HG03378 (cell line): ENCODE results near the gene AKNAD1.
"Not testable (repeated sequence)": the region's sequence is repeated elsewhere in the genome, so short reads cannot be mapped to it uniquely, and the experiment has no call there.

Experiments used
- ATAC-seq: cut with Tn5 transposase; IDR thresholded peaks from one replicate; pipeline ENCODE4 v1.9.1; 2021; ENCODE audit warnings: mild to moderate bottlenecking, moderate library complexity; ENCODE audit not compliant: unreplicated experiment

AKNAD1 gene, protein sequence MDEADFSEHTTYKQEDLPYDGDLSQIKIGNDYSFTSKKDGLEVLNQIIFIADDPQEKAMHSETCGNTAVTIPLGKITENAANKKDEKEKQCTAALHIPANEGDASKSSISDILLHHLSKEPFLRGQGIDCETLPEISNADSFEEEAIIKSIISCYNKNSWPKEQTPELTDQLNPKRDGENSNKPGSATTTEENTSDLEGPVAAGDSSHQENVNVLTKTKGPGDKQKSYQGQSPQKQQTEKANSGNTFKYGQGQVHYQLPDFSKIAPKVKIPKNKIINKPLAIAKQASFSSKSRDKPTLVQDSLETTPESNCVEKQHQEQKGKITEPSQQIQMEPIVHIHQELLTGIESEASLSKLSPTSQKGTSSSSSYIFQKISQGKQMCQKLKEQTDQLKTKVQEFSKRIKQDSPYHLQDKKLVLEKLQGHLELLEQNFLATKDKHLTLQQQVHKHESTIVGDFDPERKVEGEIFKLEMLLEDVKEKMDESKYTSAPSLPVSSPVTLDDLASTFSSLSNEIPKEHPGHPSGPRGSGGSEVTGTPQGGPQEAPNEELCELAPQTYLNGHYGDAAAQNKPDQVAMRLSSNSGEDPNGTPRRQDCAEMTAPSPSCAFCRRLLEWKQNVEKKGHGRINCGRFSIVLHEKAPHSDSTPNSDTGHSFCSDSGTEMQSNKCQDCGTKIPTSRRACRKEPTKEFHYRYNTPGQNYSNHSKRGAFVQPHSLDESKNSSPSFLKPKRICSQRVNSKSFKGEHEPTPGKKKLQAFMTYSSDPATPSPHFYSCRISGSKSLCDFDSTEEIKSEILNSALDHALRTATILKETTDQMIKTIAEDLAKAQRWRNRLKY

DNA sequence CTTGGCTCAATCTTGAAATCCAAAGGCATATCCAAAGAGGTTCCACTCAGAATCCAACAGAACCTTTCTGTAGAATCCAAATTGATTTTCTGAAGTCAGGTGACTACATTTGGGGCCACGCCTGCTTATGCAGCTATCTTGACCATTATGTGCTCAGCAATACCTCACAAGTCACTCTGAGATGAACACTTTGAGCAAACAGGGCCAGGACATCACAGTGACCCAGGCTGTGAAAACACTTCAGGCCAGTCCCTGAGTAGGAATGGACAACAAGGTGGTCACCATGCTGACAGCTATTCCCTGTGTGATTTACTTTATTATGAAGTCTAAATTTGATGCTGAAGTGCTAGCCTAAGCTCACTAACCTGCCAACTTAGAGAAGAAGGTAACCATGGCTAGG is at the start of gene AKNAD1:
Gene AKNAD1 (minus strand): TSS at position 101 of the 400 bp plus-strand sequence. CDS start 4,430 bp downstream, outside the sequence.
- ATAC-seq: no peak

DNA sequence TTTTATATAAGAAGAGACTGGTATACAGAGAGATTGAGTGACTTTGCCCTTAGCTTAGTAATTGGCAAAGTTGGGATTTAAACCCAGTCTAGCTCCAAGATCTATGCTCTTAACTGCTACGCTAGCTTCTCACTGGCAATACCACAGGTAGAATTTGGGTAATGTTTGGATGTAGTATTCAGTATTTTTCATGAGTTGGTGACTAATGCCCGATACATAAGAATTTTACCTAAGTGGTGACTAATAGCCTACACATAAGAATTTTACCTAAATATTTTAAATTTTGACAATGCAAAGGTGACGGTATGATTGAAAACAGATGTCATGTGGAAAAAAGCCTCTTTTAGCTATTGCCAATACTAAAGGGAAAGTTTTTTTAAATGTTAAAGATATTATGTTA is 44.2 kb upstream of the AKNAD1 start:
- no peak for ATAC-seq

DNA sequence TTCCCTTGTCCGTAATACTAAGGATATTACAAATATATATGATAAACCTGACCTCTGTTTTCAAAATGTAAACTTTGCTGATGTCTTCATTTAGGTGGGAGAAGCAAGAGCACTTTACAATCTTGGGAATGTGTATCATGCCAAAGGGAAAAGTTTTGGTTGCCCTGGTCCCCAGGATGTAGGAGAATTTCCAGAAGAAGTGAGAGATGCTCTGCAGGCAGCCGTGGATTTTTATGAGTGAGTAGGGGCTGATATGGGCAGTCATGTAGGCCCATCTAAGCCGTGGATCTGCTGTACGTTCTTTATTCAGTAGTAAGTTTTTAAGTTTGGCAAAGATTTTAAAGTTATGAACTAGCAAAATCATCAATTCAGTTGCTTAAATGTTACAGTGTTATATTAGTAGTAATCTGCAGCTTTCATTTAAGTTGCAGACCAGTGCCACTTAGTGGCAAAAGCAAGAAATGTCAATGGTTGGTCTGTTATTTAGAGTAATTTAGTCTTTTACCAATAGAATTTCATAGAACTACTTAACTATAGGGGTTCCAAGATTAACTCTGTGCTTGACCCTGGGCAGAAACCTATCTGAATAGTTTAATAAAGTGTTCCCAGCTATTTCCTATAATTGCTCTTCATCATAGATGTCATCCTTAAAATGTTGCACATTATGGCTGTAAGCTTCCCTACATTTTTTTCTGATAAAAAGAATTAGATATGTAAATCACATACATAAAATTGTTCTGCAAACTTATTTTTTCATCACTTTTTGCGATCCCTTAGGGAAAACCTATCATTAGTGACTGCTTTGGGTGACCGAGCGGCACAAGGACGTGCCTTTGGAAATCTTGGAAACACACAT is 41.2 kb upstream of the AKNAD1 start:
- no peak for ATAC-seq

DNA sequence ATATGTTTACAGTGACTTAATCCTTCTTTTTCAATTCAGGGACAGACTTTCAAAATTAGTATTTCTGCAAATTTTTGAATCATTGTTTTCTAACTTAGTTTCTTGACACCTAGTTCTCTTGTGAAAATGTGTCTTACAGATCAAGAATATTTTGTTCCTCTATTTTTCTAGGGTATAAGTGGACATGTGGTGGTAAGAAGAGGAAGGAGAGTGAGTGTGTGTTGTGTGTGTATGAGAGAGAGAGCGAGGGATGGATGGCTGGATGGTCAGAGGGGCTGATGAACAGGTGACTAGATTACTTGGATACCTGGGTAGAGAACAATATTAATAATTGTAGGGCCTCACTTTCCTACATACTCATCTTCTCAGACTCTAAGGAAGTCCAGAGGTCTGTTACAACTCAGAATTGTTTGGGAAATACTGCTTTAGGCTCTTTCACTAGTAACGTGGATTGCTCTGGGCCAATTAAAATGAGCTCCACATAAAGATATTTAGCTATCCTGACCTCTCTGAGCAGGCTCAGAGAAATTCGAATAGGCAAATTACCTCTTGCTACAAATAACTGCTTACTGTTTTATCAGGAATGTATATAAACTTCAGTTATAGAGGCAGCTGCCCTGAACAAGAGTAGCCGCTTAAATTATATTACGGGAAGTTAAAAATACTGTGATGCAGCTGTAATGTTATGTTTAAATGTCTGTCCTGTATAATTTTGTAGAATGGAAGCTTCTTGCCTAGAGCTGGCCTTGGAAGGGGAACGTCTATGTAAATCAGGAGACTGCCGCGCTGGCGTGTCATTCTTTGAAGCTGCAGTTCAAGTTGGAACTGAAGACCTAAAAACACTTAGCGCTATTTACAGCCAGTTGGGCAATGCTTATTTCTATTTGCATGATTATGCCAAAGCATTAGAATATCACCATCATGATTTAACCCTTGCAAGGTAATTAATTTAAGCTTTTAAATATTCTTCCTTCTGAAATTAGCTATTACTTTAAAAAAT is 39.6 kb upstream of the AKNAD1 start:
- ATAC-seq: no peak

DNA sequence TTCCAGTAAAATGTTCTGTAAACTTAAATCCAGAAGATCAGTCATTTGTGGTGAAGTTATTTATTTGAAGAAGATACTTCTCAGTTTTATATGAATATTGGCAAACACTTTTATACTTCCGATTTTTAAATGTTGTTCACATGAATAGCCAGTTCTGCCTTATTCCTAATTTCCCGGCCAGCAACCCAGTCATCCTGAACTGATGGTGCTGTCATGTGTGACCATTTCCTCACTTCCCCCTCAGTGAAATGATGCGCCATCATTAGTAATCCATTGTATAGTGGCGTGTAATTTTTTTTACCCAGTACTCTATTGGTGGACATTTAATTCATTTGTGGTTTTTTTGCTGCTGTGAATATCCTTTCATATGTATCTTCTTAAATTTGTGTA is 36.2 kb upstream of the AKNAD1 start:
- ATAC-seq: no peak

DNA sequence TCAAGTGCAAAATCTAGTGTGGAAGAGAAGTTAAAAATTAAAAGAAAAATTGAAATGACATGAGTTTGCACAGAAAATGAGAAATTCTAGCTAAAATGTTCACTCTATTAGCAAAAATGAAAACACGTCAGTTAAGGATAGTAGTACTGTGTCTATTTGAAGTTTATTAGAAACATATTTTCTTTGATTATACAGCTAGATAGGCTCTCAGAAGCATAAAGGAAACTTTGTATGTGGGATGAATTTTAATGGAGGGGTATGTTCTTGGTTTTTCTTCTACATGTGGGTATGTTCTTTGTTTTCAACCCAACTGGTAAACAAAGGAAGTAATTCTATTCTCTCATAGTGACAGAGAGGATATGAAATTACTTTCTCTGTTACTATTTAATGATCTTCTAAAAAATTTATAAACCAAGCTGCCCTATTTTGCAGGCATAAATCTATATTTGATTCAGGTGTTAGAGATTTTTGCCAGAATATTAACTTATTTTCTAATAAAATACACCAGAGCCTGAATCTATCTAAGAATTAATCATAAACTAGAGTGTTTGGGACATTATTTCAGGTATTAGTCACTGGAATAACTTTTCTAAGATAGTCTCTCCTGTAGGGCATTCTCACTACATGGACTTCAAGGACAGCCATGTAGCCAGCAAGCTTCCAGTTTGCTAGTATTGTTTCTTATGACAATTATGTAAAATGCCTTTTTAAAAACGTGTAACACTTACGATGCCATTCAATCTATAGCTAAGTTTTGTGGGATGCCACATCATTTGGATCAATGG is 35.7 kb upstream of the AKNAD1 start:
- ATAC-seq: no peak

DNA sequence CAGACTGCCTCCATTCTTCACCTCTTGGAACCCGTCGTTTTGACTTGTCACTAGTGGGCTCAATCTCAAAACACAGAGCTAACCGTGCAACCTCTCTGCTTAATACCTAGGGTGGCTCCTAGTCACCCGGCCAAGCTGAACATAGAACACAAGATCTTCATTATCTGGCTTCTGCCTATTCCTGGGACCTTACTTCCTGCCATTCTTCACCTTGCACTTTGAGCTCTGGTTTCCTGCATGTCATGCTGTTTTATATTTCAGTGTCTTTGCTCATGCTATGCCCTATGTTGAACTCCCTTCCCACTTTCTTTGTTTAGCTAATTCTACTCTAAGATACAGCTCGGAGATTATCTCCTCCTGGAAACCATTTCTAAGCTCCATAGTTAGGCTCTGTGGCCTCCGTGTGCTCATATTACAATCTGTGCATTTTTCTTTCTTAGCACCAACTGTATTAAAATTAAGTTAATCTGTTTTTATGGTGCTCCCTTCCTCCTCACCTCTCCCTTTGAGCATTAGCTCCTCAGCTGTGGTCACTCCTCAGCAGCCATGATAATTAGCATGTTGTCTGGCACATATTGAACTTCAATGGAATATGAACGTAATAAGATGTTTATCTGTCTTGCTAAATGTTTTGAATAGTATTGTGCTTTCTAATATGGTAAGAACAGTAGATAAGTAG is 33.0 kb upstream of the AKNAD1 start:
- ATAC-seq: no peak

DNA sequence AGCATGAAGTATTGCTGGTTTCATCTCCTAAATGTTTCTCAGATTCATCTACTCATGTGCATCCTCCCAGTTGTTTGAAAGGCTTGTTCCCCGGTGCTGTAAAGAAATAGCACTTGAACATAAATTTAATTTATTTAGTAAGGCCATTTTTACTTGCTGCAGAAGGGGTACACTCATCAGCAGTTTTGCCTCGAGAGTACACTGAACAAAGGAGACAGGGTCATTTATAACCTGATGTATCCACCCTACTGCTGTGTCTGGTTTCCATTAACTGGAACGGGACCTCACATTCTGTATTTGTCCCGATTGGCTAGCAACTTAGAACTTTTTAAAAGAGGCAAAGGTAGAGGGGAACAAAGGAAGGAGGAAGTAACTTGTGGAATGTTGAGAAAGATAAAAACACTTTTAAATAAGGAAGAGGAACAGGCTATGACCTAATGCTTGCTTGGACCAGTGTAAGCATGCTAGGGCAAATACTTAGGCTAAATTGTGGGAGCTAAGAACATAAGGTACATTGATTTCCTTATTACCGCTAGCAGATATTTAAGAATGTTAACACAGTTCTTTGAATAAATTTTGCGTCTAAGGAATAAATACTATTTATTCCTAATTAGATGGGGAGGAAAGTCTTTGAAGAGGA is 32.2 kb upstream of the AKNAD1 start:
- not testable (repeated sequence) for ATAC-seq

DNA sequence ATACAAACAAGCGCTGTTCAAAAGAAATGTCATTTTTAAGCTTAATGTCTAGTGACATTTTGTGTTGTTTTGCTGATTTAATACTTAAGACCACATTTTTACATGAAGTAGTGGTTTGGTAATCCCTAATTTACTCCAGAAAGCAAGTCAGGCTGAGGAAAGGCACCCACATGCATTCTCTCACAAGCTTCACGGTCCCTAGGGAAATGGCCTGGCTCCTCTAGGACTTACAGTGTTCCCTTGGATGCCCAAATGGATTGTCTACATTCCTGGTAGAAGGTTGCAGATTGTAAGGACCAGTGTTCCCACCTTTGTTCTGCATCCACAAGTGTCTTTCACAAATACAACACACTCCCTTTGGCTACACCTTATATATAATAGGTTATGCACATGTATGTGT is 29.4 kb upstream of the AKNAD1 start:
- no peak for ATAC-seq

DNA sequence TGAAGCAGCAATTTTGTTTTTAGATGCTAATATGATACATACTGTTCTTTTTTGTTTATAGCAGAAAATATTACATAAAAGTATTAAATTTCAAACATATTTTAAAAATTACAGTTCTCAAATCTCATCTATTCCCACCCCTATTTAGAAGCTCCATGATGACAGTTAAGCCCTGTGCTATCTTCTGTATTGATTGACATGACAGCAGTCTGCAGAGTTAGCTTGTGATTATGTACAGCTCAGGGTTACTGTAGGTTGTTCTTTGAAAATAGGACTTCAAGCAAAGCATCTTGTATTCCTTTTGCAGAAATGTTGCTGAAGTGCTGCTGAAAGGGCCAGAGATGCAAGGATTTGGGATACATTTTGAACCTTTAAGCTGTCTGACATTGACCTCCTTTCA is 28.1 kb upstream of the AKNAD1 start:
- ATAC-seq: no peak

DNA sequence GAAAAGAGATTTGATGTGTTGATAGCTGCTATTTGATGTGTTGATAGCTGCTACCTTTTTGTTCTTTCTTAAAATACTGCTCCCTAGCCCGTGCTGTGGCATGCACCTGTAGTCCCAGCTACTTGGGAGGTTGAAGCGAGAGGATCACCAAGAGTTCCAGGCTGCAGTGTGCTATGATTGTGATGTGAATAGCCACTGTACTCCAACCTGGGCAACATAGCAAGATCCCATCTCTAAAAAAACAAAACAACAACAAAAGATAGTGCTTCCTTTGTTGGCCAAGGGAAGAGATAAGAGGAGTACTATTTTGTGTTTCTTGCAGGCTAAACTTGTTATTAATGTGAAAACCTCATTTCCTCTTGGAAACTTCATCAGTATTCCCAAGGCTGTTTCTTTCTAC is 25.9 kb upstream of the AKNAD1 start:
- no peak for ATAC-seq

DNA sequence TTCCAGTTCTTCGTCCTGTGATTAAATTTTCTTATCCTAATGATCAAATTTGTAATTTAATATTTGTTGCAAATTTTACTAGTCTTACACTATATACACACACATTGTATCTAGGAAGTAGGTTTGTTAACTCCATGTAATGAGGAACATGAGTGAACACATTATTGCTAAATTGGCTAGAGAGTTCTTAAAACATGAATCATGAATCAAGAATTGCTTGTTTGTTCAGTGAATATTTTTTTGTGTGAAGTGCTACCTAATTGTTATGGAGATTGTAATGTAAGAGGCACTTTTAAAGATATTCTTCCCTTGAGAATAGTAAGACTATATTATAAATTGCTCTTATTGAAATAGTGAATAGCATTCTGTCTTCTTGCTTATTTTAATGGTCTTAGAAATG is 24.5 kb upstream of the AKNAD1 start:
- ATAC-seq: no peak

DNA sequence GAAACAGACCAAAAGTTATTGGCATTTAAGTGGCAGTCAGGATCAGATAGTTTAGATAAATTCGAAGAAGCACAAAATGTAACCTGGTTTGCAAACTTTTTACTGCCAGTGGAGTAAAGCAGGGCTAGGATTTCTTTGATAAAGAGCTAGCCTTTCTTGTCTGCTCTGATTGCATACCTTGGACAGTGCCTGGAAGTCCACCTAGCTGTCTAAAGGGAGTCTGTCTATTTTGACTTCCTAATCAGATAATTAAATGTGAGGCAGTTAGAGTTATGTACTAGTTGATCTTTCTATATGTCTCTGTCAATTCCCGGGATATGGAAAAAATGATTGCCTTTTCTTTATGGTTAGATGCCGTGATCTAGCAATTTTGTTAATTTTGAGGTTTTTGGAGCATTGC is 24.0 kb upstream of the AKNAD1 start:
- ATAC-seq: no peak

DNA sequence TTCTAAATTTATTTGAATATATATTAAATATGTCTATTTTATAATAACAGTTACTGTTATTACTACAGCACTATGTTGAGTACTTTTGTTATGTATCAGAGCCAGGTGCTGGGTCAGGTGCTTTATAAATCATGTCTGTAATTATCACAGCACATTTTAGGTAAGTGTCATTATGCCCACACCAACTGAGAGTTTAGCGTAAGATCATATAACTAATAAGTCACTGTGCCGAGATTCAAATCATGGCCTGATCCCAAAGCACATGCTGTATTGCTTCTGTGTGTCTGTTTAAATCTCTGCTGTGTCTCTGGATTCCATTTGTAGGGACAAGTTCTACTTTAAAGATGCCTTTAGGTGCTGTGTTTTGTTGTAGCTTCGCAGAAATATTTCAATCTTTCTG is 21.8 kb upstream of the AKNAD1 start:
- no peak for ATAC-seq

DNA sequence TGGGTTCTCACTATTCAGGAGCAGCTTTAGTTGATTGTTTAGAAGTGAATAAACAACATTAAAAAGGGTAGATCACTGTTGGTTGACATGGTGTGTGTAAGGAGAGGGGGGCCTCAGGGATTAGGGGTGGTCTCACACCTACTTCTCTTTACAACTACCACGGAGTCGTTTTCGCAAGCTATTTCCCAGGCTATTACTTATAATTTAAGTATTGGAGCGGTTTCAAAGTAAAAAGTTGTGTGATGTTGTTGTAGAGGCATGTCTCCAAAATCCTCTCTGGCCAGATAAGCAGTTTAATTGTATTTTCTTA is 21.2 kb upstream of the AKNAD1 start:
- ATAC-seq: no peak

DNA sequence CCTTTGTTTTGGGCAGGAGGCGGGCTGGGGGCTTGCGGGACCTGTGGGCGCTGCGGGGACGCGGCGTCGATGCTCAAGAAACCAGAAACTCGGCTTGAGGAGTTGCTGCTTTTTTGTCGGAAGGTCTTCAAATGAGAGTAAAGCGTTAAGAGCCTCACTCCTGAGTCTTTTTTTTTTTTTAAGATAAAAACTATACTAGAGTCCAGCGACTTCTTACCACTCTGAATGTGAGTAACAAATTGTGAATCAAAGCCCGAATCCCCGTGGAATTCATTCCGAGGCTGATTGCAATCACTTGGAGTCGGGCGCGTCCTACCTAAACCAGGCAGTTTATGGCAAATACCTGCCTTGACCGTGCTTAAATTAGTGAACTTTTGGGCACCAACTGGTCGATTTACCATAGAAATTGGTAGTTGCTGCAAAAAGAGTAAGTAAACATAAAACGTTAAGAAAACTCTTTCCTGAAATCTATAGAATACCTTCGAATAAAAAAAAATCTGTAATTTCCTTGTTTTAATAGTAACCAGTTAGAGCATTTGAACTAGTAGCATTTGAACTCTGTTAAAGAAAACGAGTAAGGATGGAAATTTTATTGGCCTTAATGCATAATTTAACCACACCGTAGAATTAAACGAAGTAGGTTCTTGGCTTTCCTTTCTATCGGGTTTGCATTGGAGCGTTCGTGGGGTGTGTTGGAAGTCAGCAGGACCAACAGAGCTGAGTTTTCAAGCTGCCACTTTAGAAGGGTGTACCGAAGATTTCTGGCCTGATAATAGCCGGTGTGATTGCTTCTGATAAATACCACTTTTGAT is 20.7 kb upstream of the AKNAD1 start:
- no peak for ATAC-seq

DNA sequence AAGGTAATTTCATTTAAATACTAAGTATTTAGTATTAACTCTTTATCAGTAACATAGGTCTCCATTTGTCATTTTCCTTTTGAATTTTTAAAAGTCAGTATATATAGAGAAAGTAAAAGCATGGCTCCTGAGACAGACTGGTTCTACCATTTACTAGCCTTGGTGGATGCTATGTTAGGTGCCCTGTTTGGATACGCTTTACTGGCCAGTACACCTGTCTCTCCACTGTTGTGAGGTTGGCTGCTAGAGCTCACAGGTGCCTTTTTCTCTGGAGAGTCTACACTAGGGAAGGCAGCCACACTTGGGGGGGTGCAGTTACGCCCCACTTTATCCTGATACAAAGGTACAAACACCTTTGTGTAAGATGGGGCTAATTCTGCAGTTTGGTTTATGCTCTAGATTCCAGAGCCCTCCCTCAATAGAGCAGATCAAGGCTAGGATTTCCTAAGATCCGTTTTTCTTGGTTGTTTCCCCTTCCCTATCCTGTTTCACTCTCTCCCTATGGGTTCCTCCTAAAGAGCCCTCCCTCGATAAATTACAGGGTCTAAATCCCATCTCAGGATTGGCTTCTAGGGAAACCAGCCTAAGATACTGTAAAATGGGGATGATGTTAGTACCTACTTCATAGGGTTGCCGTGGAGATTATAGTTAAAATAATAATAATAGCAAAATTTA is 14.3 kb upstream of the AKNAD1 start:
- ATAC-seq: no peak
